GM13976 (cell line): ENCODE results near the gene TBL1Y.

Source experiments
- DNase-seq: peaks from one replicate; pipeline ENCODE4 v3.0.0; 2012; ENCODE audit warnings: low spot score
- in situ Hi-C: fragments of 300-500 bp; cut with MboI; formaldehyde crosslinking; loops from one replicate; pipeline ENCODE4 v1.12.0; 2022; ENCODE audit warnings: low sequenced_read_pairs, mixed read lengths, inconsistent platforms; ENCODE audit not compliant: unreplicated experiment
- TF ChIP-seq, protein P1 (sequence below): IDR thresholded peaks from 2 replicates; pipeline ENCODE4 v1.5.1; 2012; ENCODE audit warnings: borderline replicate concordance, mild to moderate bottlenecking; ENCODE audit not compliant: insufficient read depth; ENCODE audit errors: extremely low read depth, missing control alignments, control extremely low read depth

Gene TBL1Y

DNA sequence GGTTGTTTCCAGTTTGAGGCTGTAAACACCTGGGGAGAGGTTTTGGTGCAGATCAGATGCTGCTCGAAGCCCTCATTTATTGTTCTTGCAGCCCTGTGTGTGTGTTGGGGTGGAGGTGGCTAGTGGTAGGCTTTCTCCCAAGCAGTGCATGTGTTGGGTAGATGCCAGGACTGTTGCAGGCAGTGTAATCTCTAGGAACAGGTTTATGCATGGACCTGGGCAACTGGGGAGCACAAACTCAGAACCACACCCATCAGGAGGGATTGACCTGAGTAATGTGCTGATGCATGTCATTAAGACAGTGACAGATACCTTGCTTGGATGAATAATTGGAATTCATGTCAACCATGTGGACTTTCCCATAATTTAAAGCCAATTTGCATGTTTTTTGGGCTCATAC, 77.3 kb downstream of the TBL1Y start:
- TF ChIP-seq, protein P1, sequence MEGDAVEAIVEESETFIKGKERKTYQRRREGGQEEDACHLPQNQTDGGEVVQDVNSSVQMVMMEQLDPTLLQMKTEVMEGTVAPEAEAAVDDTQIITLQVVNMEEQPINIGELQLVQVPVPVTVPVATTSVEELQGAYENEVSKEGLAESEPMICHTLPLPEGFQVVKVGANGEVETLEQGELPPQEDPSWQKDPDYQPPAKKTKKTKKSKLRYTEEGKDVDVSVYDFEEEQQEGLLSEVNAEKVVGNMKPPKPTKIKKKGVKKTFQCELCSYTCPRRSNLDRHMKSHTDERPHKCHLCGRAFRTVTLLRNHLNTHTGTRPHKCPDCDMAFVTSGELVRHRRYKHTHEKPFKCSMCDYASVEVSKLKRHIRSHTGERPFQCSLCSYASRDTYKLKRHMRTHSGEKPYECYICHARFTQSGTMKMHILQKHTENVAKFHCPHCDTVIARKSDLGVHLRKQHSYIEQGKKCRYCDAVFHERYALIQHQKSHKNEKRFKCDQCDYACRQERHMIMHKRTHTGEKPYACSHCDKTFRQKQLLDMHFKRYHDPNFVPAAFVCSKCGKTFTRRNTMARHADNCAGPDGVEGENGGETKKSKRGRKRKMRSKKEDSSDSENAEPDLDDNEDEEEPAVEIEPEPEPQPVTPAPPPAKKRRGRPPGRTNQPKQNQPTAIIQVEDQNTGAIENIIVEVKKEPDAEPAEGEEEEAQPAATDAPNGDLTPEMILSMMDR, result no peak
- no peak for DNase-seq
- in situ Hi-C loops, result no loop called here

DNA sequence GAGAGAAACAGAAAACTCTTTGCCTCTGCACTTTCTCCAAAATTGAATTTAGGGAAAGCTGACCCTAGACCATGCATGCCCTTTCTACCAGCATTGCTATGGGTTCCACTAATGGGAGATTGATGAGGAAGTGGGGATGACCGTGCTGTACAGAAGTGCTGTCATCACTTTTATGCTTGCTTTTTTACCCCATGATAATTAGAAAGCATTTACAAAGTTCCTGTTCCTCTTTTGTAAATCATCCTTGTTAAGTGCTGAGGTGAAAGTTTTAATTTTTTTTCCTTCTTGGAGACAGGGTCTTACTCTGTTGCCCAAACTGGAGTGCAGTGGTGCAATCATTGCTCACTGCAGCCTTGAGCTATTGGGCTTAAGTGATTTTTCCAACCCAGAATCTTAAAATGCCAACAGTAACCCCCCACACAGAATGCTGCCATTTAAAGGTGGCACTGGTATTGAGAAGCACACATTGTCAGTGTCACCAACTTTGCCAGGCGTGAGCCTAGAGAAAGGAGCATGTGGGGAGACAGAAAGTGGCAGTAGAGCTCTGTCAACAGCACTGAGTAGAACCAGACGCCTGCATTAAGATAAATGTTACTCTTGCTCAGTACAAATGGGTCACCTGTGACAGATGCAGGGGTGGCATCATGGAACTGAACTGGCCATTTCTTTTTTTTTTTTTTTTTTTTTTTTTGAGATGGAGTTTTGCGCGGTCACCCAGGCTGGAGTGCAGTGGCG, 79.6 kb downstream of the TBL1Y start:
- DNase-seq, result no peak
- TF ChIP-seq, protein P1, result no peak
- in situ Hi-C loops, result no loop called here

DNA sequence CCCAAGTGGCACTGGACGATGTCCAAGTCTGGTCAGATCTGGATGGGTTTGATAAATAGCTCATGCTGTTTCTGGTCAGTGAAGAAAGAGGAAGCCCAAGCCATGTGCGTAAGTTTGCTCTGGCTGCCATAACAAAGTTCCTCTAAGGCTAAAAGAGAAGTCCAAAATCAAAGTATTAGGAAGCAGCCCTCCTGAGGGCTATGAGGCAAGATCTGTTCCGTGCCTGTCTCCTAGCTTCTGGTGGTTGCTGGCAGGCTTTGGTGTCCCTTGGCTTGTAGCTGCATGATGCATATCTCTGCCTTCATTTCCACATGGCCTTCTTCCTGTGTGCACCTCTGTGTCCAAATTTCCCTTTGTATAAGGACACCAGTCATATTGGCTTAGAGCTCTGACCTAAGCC, 81.5 kb downstream of the TBL1Y start:
- in situ Hi-C loops, result no loop called here

DNA sequence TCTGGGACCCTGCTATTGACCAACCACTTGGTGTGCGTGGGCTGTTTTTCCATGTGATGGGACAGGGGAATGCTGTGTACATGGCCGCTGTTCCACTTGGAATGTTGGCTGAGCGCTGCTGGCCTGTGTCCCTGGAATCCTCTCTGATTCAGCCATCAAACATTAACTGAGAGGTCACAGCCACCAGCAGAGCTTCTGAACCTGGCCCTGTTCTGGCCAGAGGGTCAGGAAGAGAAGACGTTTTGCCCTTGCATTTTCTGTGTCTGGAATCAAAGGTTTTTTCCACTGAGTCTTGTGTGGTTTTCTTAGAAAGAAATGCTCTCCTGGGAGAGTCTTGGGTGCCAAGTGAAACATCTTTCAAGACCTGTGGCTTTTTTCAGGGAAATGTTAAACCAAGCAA, 85.5 kb downstream of the TBL1Y start:
- TF ChIP-seq, protein P1, result no peak
- in situ Hi-C loops, result no loop called here
- no peak for DNase-seq

More for the DNA sequence above, 81.5 kb downstream of the TBL1Y start:
- TF ChIP-seq, protein P1, result no peak
- DNase-seq, result no peak

DNA sequence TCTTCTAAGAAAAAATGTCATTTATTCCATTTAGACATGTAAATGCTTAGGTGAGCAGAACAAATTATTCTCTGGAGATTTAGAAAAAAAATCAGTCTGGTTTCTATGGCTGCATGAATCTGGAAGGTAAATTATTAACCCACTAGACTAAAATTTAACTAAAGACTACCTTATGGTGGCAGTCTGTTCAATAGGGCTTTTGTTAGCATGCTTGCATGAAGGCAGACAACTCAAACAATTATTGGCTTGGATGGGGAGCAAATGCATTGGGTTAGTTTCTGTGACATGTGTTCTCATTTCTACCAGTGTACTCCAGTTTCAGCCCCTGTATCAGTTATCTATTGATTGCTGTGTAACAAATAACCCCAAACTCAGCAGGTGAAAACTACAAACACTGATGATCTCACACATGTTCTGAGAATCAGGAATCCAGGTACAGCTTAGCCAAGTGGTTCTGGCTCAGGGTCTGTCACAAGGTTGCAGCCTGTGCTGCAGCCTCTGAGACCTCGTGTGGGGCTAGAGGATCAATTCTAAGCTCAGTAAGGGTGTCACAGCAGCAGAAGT, 87.1 kb downstream of the TBL1Y start:
- TF ChIP-seq, protein P1, result no peak
- no peak for DNase-seq
- in situ Hi-C loops, result no loop called here

DNA sequence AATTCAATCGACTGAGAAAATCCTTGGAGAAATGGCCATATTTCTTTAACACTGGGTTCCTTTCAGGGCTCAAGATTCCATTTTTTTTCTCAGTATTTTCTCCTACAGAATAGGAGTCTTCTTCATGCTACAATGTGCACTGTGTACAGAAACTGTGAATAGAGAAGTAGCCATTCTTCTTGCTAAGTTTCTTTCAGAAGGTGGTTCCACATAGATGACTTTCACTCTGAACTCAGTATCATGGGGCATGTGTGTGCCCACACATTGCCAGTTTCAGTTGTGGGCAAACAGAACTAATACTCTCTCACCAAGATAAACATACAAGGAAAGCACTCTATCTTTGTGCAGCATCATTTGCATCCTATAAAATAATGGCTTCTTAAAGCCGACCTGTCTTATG, 89.4 kb downstream of the TBL1Y start:
- no peak for DNase-seq
- in situ Hi-C loops, result no loop called here

More for the DNA sequence above, 89.4 kb downstream of the TBL1Y start:
- TF ChIP-seq, protein P1, result no peak
